Suprapubic skin (tissue), 4 donors: ENCODE measurements around the gene TRABD2A. TPM values are rescaled to one million over a fixed set of nuclear protein-coding genes. Genes with fewer than 3 reads are reported as not detected.

Experiments used
- DNase-seq, 2 donors: peaks; one replicate each; pipeline ENCODE4 v3.0.0-alpha.2; 2019; ENCODE audit warnings: low spot score in 2 of 2
- H3K27ac ChIP-seq: fragments of 200-600 bp; sonication (generic); one replicate; pipeline ENCODE4 v1.5.1; 2019
- H3K27me3 ChIP-seq: fragments of 200-600 bp; sonication (generic); one replicate; pipeline ENCODE4 v1.5.1; 2019
- H3K36me3 ChIP-seq: fragments of 200-600 bp; sonication (generic); one replicate; pipeline ENCODE4 v1.5.1; 2019
- H3K4me1 ChIP-seq: fragments of 200-600 bp; sonication (generic); one replicate; pipeline ENCODE4 v1.5.1; 2019
- H3K4me3 ChIP-seq: fragments of 200-600 bp; sonication (generic); one replicate; pipeline ENCODE4 v1.5.1; 2019; ENCODE audit warnings: mild to moderate bottlenecking
- H3K9me3 ChIP-seq: fragments of 200-600 bp; sonication (generic); one replicate; pipeline ENCODE4 v1.5.1; 2019
- CTCF ChIP-seq, 2 donors: fragments of 200-600 bp in 1 of 2; fragments of 450-650 bp in 1 of 2; sonication (generic) in 1 of 2; IDR thresholded peaks; one replicate each; pipeline ENCODE4 v1.5.1; 2016 to 2019; ENCODE audit warnings: antibody characterized with exemption in 2 of 2, mild to moderate bottlenecking in 1 of 2, moderate library complexity in 1 of 2
- EP300 ChIP-seq: sonication (generic); formaldehyde crosslinking; IDR thresholded peaks from one replicate; pipeline ENCODE4 v1.6.1; 2017; ENCODE audit warnings: antibody characterized with exemption
- POLR2A ChIP-seq, 2 donors: fragments of 450-650 bp; IDR thresholded peaks; one replicate each; pipeline ENCODE4 v1.6.1; 2017; ENCODE audit warnings: antibody characterized with exemption in 2 of 2, mild to moderate bottlenecking in 2 of 2, moderate library complexity in 2 of 2
- POLR2AphosphoS5 ChIP-seq, 3 donors: sonication (generic); formaldehyde crosslinking; IDR thresholded peaks; one replicate each; pipeline ENCODE4 v1.6.1; 2017; ENCODE audit warnings: antibody characterized with exemption in 3 of 3
- WGBS: methylation state at CpG from one replicate; pipeline ENCODE4 v1.1.5; 2018; 5-methylcytosine and 5-hydroxymethylcytosine counted together
- total RNA-seq, 4 donors: library from RNA; depleted of rRNA; stranded (reverse); fragments of >200 nt; gene quantifications; one replicate each; pipeline ENCODE4 v1.1.0, GENCODE V29; 2016

Gene TRABD2A
- total RNA-seq, 4 donors from 2014 or later, result 0.68 to 2.4 (median 1.7) TPM; not detected in 1

DNA sequence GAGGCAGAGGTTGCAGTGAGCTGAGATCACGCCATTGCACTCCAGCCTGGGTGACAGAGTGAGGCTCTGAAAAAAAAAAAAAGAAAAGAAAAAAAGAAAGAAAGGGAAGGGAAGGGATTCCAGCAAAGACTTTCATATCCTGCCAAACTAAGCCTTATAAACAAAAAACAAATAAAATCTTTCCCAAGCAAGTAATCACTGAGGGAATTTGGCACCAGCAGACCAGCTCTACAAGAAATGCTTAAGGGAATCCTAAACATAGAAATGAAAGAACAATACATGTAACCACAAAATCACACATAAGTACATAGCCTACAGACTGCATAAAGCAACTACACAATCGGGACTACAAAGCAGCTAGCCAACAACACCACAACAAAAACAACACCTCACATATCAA is 79.1 kb downstream of the TRABD2A start:
- no peak for DNase-seq
- Histone ChIP-seq H3K36me3 (no peaks in the 10 kb centered on the region), H3K4me3 (no peak overlapping the region), H3K27me3 (no peaks in the 10 kb centered on the region), H3K27ac (no peak overlapping the region), H3K4me1 (peaks cover 3% of the 10 kb centered on the region), H3K9me3 (no peaks in the 10 kb centered on the region)
- WGBS, result 53% methylated on average over 2 of the region's 2 CpGs
- TF ChIP-seq EP300 (no peak), POLR2A (IDR thresholded peaks at IDR 0.05) (no peak), POLR2AphosphoS5 (IDR thresholded peaks at IDR 0.05) (no peak), CTCF (IDR thresholded peaks at IDR 0.05) (no peak)

- Histone ChIP-seq H3K9me3 (no peaks in the 10 kb centered on the region), H3K4me3 (no peak overlapping the region), H3K27me3 (no peaks in the 10 kb centered on the region), H3K4me1 (peaks cover 2% of the 10 kb centered on the region), H3K36me3 (no peaks in the 10 kb centered on the region), H3K27ac (no peak overlapping the region)
- no peak for TF ChIP-seq POLR2A (IDR thresholded peaks at IDR 0.05)
- TF ChIP-seq POLR2AphosphoS5 (IDR thresholded peaks at IDR 0.05), result no peak
- no peak for TF ChIP-seq CTCF (IDR thresholded peaks at IDR 0.05)
- no peak for TF ChIP-seq EP300
- no peak for DNase-seq
- 78% methylated on average over 1 of the region's 1 CpG for WGBS
These were observed 80.6 kb downstream of the TRABD2A start for GRCh38 chr2:84800194-84800805.

DNA sequence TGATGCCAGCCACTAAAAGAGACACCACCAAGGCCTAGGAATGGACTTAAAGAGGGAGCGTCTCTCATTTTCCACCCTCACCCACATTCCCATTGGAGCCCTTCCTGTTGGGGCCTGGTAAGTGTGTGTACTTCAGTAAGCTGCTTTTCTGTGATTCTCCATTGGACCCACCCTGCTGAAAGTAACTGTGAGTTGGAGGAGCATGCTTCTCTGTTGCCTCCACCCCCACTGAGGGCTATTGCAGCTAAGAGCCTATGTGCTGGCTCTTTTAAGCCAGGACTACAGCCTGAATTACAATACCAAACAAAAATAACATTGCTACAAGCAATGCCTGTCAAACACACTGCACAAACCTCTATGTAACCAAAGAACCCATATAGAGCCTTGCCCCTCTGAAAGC is 81.1 kb downstream of the TRABD2A start:
- Histone ChIP-seq H3K36me3 (no peaks in the 10 kb centered on the region), H3K27me3 (no peaks in the 10 kb centered on the region), H3K9me3 (no peaks in the 10 kb centered on the region), H3K4me1 (no peaks in the 10 kb centered on the region), H3K4me3 (no peak overlapping the region), H3K27ac (no peak overlapping the region)
- no peak for TF ChIP-seq POLR2A (IDR thresholded peaks at IDR 0.05)
- TF ChIP-seq POLR2AphosphoS5 (IDR thresholded peaks at IDR 0.05), result no peak
- no peak for TF ChIP-seq EP300
- TF ChIP-seq CTCF (IDR thresholded peaks at IDR 0.05), result no peak
- DNase-seq, result no peak
- 100% methylated on average over 1 of the region's 1 CpG for WGBS

- no peaks in the 10 kb centered on the region for H3K4me1 ChIP-seq
- 81% methylated on average over 3 of the region's 3 CpGs for WGBS
- no peak for TF ChIP-seq POLR2AphosphoS5 (IDR thresholded peaks at IDR 0.05)
- no peak for TF ChIP-seq POLR2A (IDR thresholded peaks at IDR 0.05)
- TF ChIP-seq EP300, result no peak
- no peak for TF ChIP-seq CTCF (IDR thresholded peaks at IDR 0.05)
- H3K27ac ChIP-seq, result no peak overlapping the region
- H3K36me3 ChIP-seq, result no peaks in the 10 kb centered on the region
- no peak for DNase-seq
- no peak overlapping the region for H3K4me3 ChIP-seq
- no peaks in the 10 kb centered on the region for H3K9me3 ChIP-seq
- H3K27me3 ChIP-seq, result no peaks in the 10 kb centered on the region
These were observed 83.6 kb downstream of the TRABD2A start for GRCh38 chr2:84797271-84797670.

- H3K9me3 ChIP-seq, result no peaks in the 10 kb centered on the region
- H3K27me3 ChIP-seq, result no peaks in the 10 kb centered on the region
- no peak for TF ChIP-seq POLR2A (IDR thresholded peaks at IDR 0.05)
- no peak for TF ChIP-seq CTCF (IDR thresholded peaks at IDR 0.05)
- TF ChIP-seq EP300, result no peak
- no peak for TF ChIP-seq POLR2AphosphoS5 (IDR thresholded peaks at IDR 0.05)
- H3K27ac ChIP-seq, result no peak overlapping the region
- no peak for DNase-seq
- no peak overlapping the region for H3K4me3 ChIP-seq
- no peaks in the 10 kb centered on the region for H3K4me1 ChIP-seq
- no peaks in the 10 kb centered on the region for H3K36me3 ChIP-seq
These were observed 84.1 kb downstream of the TRABD2A start for GRCh38 chr2:84796798-84797197.
